Measurements from ENCODE around the gene CAV1. TPM values are rescaled to one million over a fixed set of nuclear protein-coding genes. Genes with fewer than 3 reads are reported as not detected.

The CAV1 gene
- total and polyA plus RNA-seq, 7 donors: 8.8 to 857 (median 328) TPM

- Histone ChIP-seq H3K9me3 (no peaks in the 10 kb centered on the region), H3K4me1 (peaks cover 0 to 14% (median 10%) of the 10 kb centered on the region in 4 donors), H3K36me3 (no peaks in the 10 kb centered on the region), H3K4me3 (no peak overlapping the region), H3K27ac (peak overlapping the region; percentile 7 to 50 (median 30)), H3K27me3 (no peaks in the 10 kb centered on the region)
- TF ChIP-seq CTCF (IDR thresholded peaks at IDR 0.05) (no peak), POLR2A (IDR thresholded peaks at IDR 0.05) (no peak), POLR2AphosphoS5 (IDR thresholded peaks at IDR 0.05) (no peak), EP300 (IDR thresholded peaks at IDR 0.05) (no peak)
- WGBS, 2 donors: 85 to 86% methylated on average over 7 of the region's 7 CpGs
- intact Hi-C loops (cut with DNase I): loop anchor here (10.0 kb wide), 1 partner anchor 222 kb away; no protein-coding TSS in a partner anchor
- no peak for DNase-seq
These were observed 51.8 kb downstream of the CAV1 start for GRCh38 chr7:116576350-116577319.

GRCh38 chr7:116577320-116577871, 52.6 kb downstream of the CAV1 start:
- TF ChIP-seq POLR2AphosphoS5 (IDR thresholded peaks at IDR 0.05) (no peak), POLR2A (IDR thresholded peaks at IDR 0.05) (no peak), EP300 (IDR thresholded peaks at IDR 0.05) (no peak), CTCF (IDR thresholded peaks at IDR 0.05) (no peak)
- H3K27ac ChIP-seq: peak overlapping the region; percentile 7 to 50 (median 30)
- no peaks in the 10 kb centered on the region for H3K9me3 ChIP-seq
- H3K36me3 ChIP-seq: no peaks in the 10 kb centered on the region
- no peak for DNase-seq
- H3K4me3 ChIP-seq: no peak overlapping the region
- no peaks in the 10 kb centered on the region for H3K27me3 ChIP-seq
- intact Hi-C loops (cut with DNase I): loop anchor here (10.0 kb wide), 1 partner anchor 223 kb away; no protein-coding TSS in a partner anchor
- 61 to 66% methylated on average over 6 of the region's 6 CpGs for WGBS, 2 donors
- H3K4me1 ChIP-seq: peaks cover 0 to 14% (median 10%) of the 10 kb centered on the region in 4 donors

GRCh38 chr7:116578526-116578925, 53.7 kb downstream of the CAV1 start:
- Histone ChIP-seq H3K27ac (no peak overlapping the region), H3K27me3 (no peaks in the 10 kb centered on the region), H3K4me1 (peaks cover 0 to 21% (median 16%) of the 10 kb centered on the region in 4 donors), H3K36me3 (no peaks in the 10 kb centered on the region), H3K9me3 (no peaks in the 10 kb centered on the region), H3K4me3 (no peak overlapping the region)
- 97% methylated on average over 3 of the region's 3 CpGs for WGBS, 2 donors
- TF ChIP-seq CTCF (IDR thresholded peaks at IDR 0.05) (no peak), EP300 (IDR thresholded peaks at IDR 0.05) (no peak), POLR2AphosphoS5 (IDR thresholded peaks at IDR 0.05) (no peak), POLR2A (IDR thresholded peaks at IDR 0.05) (no peak)
- intact Hi-C loops (cut with DNase I): loop anchor here (10.0 kb wide), 1 partner anchor 224 kb away; no protein-coding TSS in a partner anchor
- DNase-seq: no peak

- no peak for DNase-seq
- no peaks in the 10 kb centered on the region for H3K36me3 ChIP-seq
- no peaks in the 10 kb centered on the region for H3K9me3 ChIP-seq
- intact Hi-C loops (cut with DNase I): loop anchor here (10.0 kb wide), 1 partner anchor 225 kb away; no protein-coding TSS in a partner anchor
- H3K27me3 ChIP-seq: no peaks in the 10 kb centered on the region
- H3K4me3 ChIP-seq: no peak overlapping the region
- TF ChIP-seq CTCF (IDR thresholded peaks at IDR 0.05): no peak
- TF ChIP-seq EP300 (IDR thresholded peaks at IDR 0.05): no peak
- no peak for TF ChIP-seq POLR2AphosphoS5 (IDR thresholded peaks at IDR 0.05)
- TF ChIP-seq POLR2A (IDR thresholded peaks at IDR 0.05): no peak
- H3K27ac ChIP-seq: no peak overlapping the region
- 95 to 96% methylated on average over 1 of the region's 1 CpG for WGBS, 2 donors
- peaks cover 0 to 29% (median 24%) of the 10 kb centered on the region in 4 donors for H3K4me1 ChIP-seq
These were observed 54.5 kb downstream of the CAV1 start for GRCh38 chr7:116579322-116579721.
